ENCODE results near the gene NDC1.

NDC1 gene

GRCh38 chr1:53752281-53752680 lies 85.8 kb downstream of the NDC1 start:
- H3K36me3 ChIP-seq (ENCODE audit: control insufficient read depth in 1 of 2, insufficient read depth in 2 of 2, low read length in 2 of 2) = no peaks in the 10 kb centered on the region
- H3K27me3 ChIP-seq (ENCODE audit: control insufficient read depth in 1 of 2, insufficient read depth in 2 of 2, low read length in 2 of 2) = no peaks in the 10 kb centered on the region
- no peak overlapping the region for H3K4me3 ChIP-seq (ENCODE audit: low read depth in 1 of 2, low read length in 2 of 2)
- H3K9me3 ChIP-seq (ENCODE audit: control insufficient read depth in 1 of 2, low read length in 2 of 2) = no peaks in the 10 kb centered on the region
- no peak overlapping the region for H3K27ac ChIP-seq (ENCODE audit: low read depth, low read length)
- no peaks in the 10 kb centered on the region for H3K4me1 ChIP-seq (ENCODE audit: control insufficient read depth in 1 of 2, insufficient read depth in 2 of 2, low read length in 2 of 2)
- no peak overlapping the region for H3K9ac ChIP-seq (ENCODE audit: low read depth in 1 of 2, low read length in 2 of 2)

GRCh38 chr1:53747841-53748240 lies 90.3 kb downstream of the NDC1 start:
- Histone ChIP-seq H3K4me1 (ENCODE audit: control insufficient read depth in 1 of 2, insufficient read depth in 2 of 2, low read length in 2 of 2) (no peaks in the 10 kb centered on the region), H3K27ac (ENCODE audit: low read depth, low read length) (no peak overlapping the region), H3K9me3 (ENCODE audit: control insufficient read depth in 1 of 2, low read length in 2 of 2) (no peaks in the 10 kb centered on the region), H3K27me3 (ENCODE audit: control insufficient read depth in 1 of 2, insufficient read depth in 2 of 2, low read length in 2 of 2) (peaks cover 1 to 5% of the 10 kb centered on the region in 2 donors), H3K36me3 (ENCODE audit: control insufficient read depth in 1 of 2, insufficient read depth in 2 of 2, low read length in 2 of 2) (no peaks in the 10 kb centered on the region), H3K4me3 (ENCODE audit: low read depth in 1 of 2, low read length in 2 of 2) (no peak overlapping the region), H3K9ac (ENCODE audit: low read depth in 1 of 2, low read length in 2 of 2) (no peak overlapping the region)

GRCh38 chr1:53740621-53741105 lies 97.4 kb downstream of the NDC1 start:
- peaks cover 29 to 48% of the 10 kb centered on the region in 2 donors for H3K27me3 ChIP-seq (ENCODE audit: control insufficient read depth in 1 of 2, insufficient read depth in 2 of 2, low read length in 2 of 2)

GRCh38 chr1:53739109-53739681 lies 98.9 kb downstream of the NDC1 start, which contains the start of gene GLIS1:
TSS of gene GLIS1 (minus strand) at chr1:53739164. CDS start at chr1:53738064, 1,100 bp downstream.
- Histone ChIP-seq H3K9me3 (ENCODE audit: control insufficient read depth in 1 of 2, low read length in 2 of 2) (no peaks in the 10 kb centered on the region), H3K36me3 (ENCODE audit: control insufficient read depth in 1 of 2, insufficient read depth in 2 of 2, low read length in 2 of 2) (no peaks in the 10 kb centered on the region), H3K4me1 (ENCODE audit: control insufficient read depth in 1 of 2, insufficient read depth in 2 of 2, low read length in 2 of 2) (peaks cover 6 to 20% of the 10 kb centered on the region in 2 donors), H3K27me3 (ENCODE audit: control insufficient read depth in 1 of 2, insufficient read depth in 2 of 2, low read length in 2 of 2) (peaks cover 38 to 53% of the 10 kb centered on the region in 2 donors), H3K9ac (ENCODE audit: low read depth in 1 of 2, low read length in 2 of 2) (peak within 1 kb of the TSS in 1 of 2 donors; percentile 32), H3K27ac (ENCODE audit: low read depth, low read length) (no peak within 1 kb of the TSS), H3K4me3 (ENCODE audit: low read depth in 1 of 2, low read length in 2 of 2) (peak within 1 kb of the TSS; percentile 57 to 74)

More at GRCh38 chr1:53740621-53741105, 97.4 kb downstream of the NDC1 start:
- H3K4me3 ChIP-seq (ENCODE audit: low read depth in 1 of 2, low read length in 2 of 2) = no peak overlapping the region
- H3K4me1 ChIP-seq (ENCODE audit: control insufficient read depth in 1 of 2, insufficient read depth in 2 of 2, low read length in 2 of 2) = peaks cover 6 to 16% of the 10 kb centered on the region in 2 donors
- no peaks in the 10 kb centered on the region for H3K9me3 ChIP-seq (ENCODE audit: control insufficient read depth in 1 of 2, low read length in 2 of 2)
- no peak overlapping the region for H3K27ac ChIP-seq (ENCODE audit: low read depth, low read length)
- H3K36me3 ChIP-seq (ENCODE audit: control insufficient read depth in 1 of 2, insufficient read depth in 2 of 2, low read length in 2 of 2) = no peaks in the 10 kb centered on the region
- no peak overlapping the region for H3K9ac ChIP-seq (ENCODE audit: low read depth in 1 of 2, low read length in 2 of 2)

- no peaks in the 10 kb centered on the region for H3K36me3 ChIP-seq (ENCODE audit: control insufficient read depth in 1 of 2, insufficient read depth in 2 of 2, low read length in 2 of 2)
- H3K4me1 ChIP-seq (ENCODE audit: control insufficient read depth in 1 of 2, insufficient read depth in 2 of 2, low read length in 2 of 2) = peaks cover 6 to 20% of the 10 kb centered on the region in 2 donors
- H3K27me3 ChIP-seq (ENCODE audit: control insufficient read depth in 1 of 2, insufficient read depth in 2 of 2, low read length in 2 of 2) = peaks cover 38 to 53% of the 10 kb centered on the region in 2 donors
- no peaks in the 10 kb centered on the region for H3K9me3 ChIP-seq (ENCODE audit: control insufficient read depth in 1 of 2, low read length in 2 of 2)
- no peak overlapping the region for H3K27ac ChIP-seq (ENCODE audit: low read depth, low read length)
- H3K9ac ChIP-seq (ENCODE audit: low read depth in 1 of 2, low read length in 2 of 2) = peak overlapping the region in 1 of 2 donors; percentile 32
- H3K4me3 ChIP-seq (ENCODE audit: low read depth in 1 of 2, low read length in 2 of 2) = peak overlapping the region; percentile 53 to 74
Observed at GRCh38 chr1:53738205-53739108, 99.6 kb downstream of the NDC1 start.

GRCh38 chr1:53737648-53738204 lies 100.4 kb downstream of the NDC1 start:
- Histone ChIP-seq H3K27me3 (ENCODE audit: control insufficient read depth in 1 of 2, insufficient read depth in 2 of 2, low read length in 2 of 2) (peaks cover 34 to 50% of the 10 kb centered on the region in 2 donors), H3K27ac (ENCODE audit: low read depth, low read length) (no peak overlapping the region), H3K9ac (ENCODE audit: low read depth in 1 of 2, low read length in 2 of 2) (no peak overlapping the region), H3K4me1 (ENCODE audit: control insufficient read depth in 1 of 2, insufficient read depth in 2 of 2, low read length in 2 of 2) (peaks cover 6 to 20% of the 10 kb centered on the region in 2 donors), H3K9me3 (ENCODE audit: control insufficient read depth in 1 of 2, low read length in 2 of 2) (no peaks in the 10 kb centered on the region), H3K36me3 (ENCODE audit: control insufficient read depth in 1 of 2, insufficient read depth in 2 of 2, low read length in 2 of 2) (no peaks in the 10 kb centered on the region), H3K4me3 (ENCODE audit: low read depth in 1 of 2, low read length in 2 of 2) (peak overlapping the region; percentile 53 to 74)

- no peak overlapping the region for H3K27ac ChIP-seq (ENCODE audit: low read depth, low read length)
- peaks cover 38 to 49% of the 10 kb centered on the region in 2 donors for H3K27me3 ChIP-seq (ENCODE audit: control insufficient read depth in 1 of 2, insufficient read depth in 2 of 2, low read length in 2 of 2)
- no peak overlapping the region for H3K4me3 ChIP-seq (ENCODE audit: low read depth in 1 of 2, low read length in 2 of 2)
- peaks cover 6 to 25% of the 10 kb centered on the region in 2 donors for H3K4me1 ChIP-seq (ENCODE audit: control insufficient read depth in 1 of 2, insufficient read depth in 2 of 2, low read length in 2 of 2)
- no peak overlapping the region for H3K9ac ChIP-seq (ENCODE audit: low read depth in 1 of 2, low read length in 2 of 2)
- no peaks in the 10 kb centered on the region for H3K9me3 ChIP-seq (ENCODE audit: control insufficient read depth in 1 of 2, low read length in 2 of 2)
- H3K36me3 ChIP-seq (ENCODE audit: control insufficient read depth in 1 of 2, insufficient read depth in 2 of 2, low read length in 2 of 2) = no peaks in the 10 kb centered on the region
Observed at GRCh38 chr1:53736290-53736689, 101.8 kb downstream of the NDC1 start.

- Histone ChIP-seq H3K9ac (ENCODE audit: low read depth in 1 of 2, low read length in 2 of 2) (no peak overlapping the region), H3K9me3 (ENCODE audit: control insufficient read depth in 1 of 2, low read length in 2 of 2) (no peaks in the 10 kb centered on the region), H3K4me1 (ENCODE audit: control insufficient read depth in 1 of 2, insufficient read depth in 2 of 2, low read length in 2 of 2) (peaks cover 6 to 25% of the 10 kb centered on the region in 2 donors), H3K27ac (ENCODE audit: low read depth, low read length) (no peak overlapping the region), H3K4me3 (ENCODE audit: low read depth in 1 of 2, low read length in 2 of 2) (no peak overlapping the region), H3K27me3 (ENCODE audit: control insufficient read depth in 1 of 2, insufficient read depth in 2 of 2, low read length in 2 of 2) (peaks cover 37 to 44% of the 10 kb centered on the region in 2 donors), H3K36me3 (ENCODE audit: control insufficient read depth in 1 of 2, insufficient read depth in 2 of 2, low read length in 2 of 2) (no peaks in the 10 kb centered on the region)
Observed at GRCh38 chr1:53735681-53736080, 102.4 kb downstream of the NDC1 start.

GRCh38 chr1:53735261-53735660 lies 102.8 kb downstream of the NDC1 start:
- Histone ChIP-seq H3K9me3 (ENCODE audit: control insufficient read depth in 1 of 2, low read length in 2 of 2) (no peaks in the 10 kb centered on the region), H3K9ac (ENCODE audit: low read depth in 1 of 2, low read length in 2 of 2) (no peak overlapping the region), H3K27ac (ENCODE audit: low read depth, low read length) (no peak overlapping the region), H3K27me3 (ENCODE audit: control insufficient read depth in 1 of 2, insufficient read depth in 2 of 2, low read length in 2 of 2) (peaks cover 34 to 40% of the 10 kb centered on the region in 2 donors), H3K4me3 (ENCODE audit: low read depth in 1 of 2, low read length in 2 of 2) (no peak overlapping the region), H3K4me1 (ENCODE audit: control insufficient read depth in 1 of 2, insufficient read depth in 2 of 2, low read length in 2 of 2) (peaks cover 6 to 25% of the 10 kb centered on the region in 2 donors), H3K36me3 (ENCODE audit: control insufficient read depth in 1 of 2, insufficient read depth in 2 of 2, low read length in 2 of 2) (no peaks in the 10 kb centered on the region)

Measured in duodenal mucosa (tissue), 2 donors.